Fibroblast of gingiva (primary cell): ENCODE measurements around the gene CCT7.

Experiments used
- DNase-seq: peaks from one replicate; pipeline ENCODE4 v3.0.0-alpha.2; 2011; ENCODE audit warnings: low read depth

The CCT7 gene

GRCh38 chr2:73268830-73269685 lies 35.0 kb downstream of the CCT7 start:
- DNase-seq, result no peak

GRCh38 chr2:73269686-73270465 lies 35.8 kb downstream of the CCT7 start:
- no peak for DNase-seq

GRCh38 chr2:73272270-73272669 lies 38.2 kb downstream of the CCT7 start:
- no peak for DNase-seq

- no peak for DNase-seq
Observed at GRCh38 chr2:73279852-73280251, 45.7 kb downstream of the CCT7 start.

- no peak for DNase-seq
Observed at GRCh38 chr2:73281244-73281643, 47.1 kb downstream of the CCT7 start.

- DNase-seq, result no peak
Observed at GRCh38 chr2:73282924-73283544, 48.9 kb downstream of the CCT7 start.

- no peak for DNase-seq
Observed at GRCh38 chr2:73283545-73284295, 49.6 kb downstream of the CCT7 start.

- peak; percentile 28 for DNase-seq
Observed at GRCh38 chr2:73284296-73285158, 50.4 kb downstream of the CCT7 start, which contains the start of gene FBXO41. FBXO41 (minus strand) TSS chr2:73284478; CDS start chr2:73269630, 14,848 bp downstream.

GRCh38 chr2:73285159-73285739 lies 51.1 kb downstream of the CCT7 start:
- DNase-seq, result no peak

- DNase-seq, result no peak
Observed at GRCh38 chr2:73286134-73286655, 52.1 kb downstream of the CCT7 start.

- DNase-seq, result no peak
Observed at GRCh38 chr2:73289304-73289703, 55.2 kb downstream of the CCT7 start.

GRCh38 chr2:73290049-73290839 lies 56.1 kb downstream of the CCT7 start:
- DNase-seq, result peak; percentile 14

- peak; percentile 34 for DNase-seq
Observed at GRCh38 chr2:73291093-73291460, 57.0 kb downstream of the CCT7 start.

- no peak for DNase-seq
Observed at GRCh38 chr2:73291461-73292315, 57.6 kb downstream of the CCT7 start.

GRCh38 chr2:73292316-73292905 lies 58.3 kb downstream of the CCT7 start:
- no peak for DNase-seq

- no peak for DNase-seq
Observed at GRCh38 chr2:73292906-73293533, 58.9 kb downstream of the CCT7 start.

- DNase-seq, result peak; percentile 55
Observed at GRCh38 chr2:73293534-73294171, 59.5 kb downstream of the CCT7 start, which contains the start of gene EGR4. EGR4 (minus strand) TSS chr2:73293548; CDS start chr2:73293317, 231 bp downstream.
